Measurements from ENCODE around the gene CDH23.

- TF ChIP-seq NR2C2 (IDR thresholded peaks at IDR 0.05; ENCODE audit: borderline replicate concordance, control insufficient read depth, insufficient read length, low read depth) (no peak), RAD21 (IDR thresholded peaks at IDR 0.05; ENCODE audit: insufficient read depth, low read depth, low read length) (no peak), USF2 (IDR thresholded peaks at IDR 0.05; ENCODE audit: borderline replicate concordance, low read depth, low read length) (no peak), CTCF (IDR thresholded peaks at IDR 0.05 in 2 of 3, conservative IDR thresholded peaks at IDR 0.05 in 1 of 3; ENCODE audit: control insufficient read depth in 2 of 3, extremely low read depth in 1 of 3, insufficient read depth in 1 of 3, low read depth in 3 of 3, low read length in 3 of 3) (no peak), MXI1 (IDR thresholded peaks at IDR 0.05; ENCODE audit: low read depth, low read length) (no peak), POLR2A (IDR thresholded peaks at IDR 0.05; ENCODE audit: low read depth, low read length) (no peak), KDM1A (IDR thresholded peaks at IDR 0.05; ENCODE audit: borderline replicate concordance) (no peak), TAF1 (IDR thresholded peaks at IDR 0.05; ENCODE audit: borderline replicate concordance, low read depth, low read length) (no peak), CHD4 (IDR thresholded peaks at IDR 0.05) (no peak), CEBPZ (IDR thresholded peaks at IDR 0.05; ENCODE audit: low read depth, low read length) (no peak), RCOR1 (conservative IDR thresholded peaks at IDR 0.05; ENCODE audit: low read depth, low read length) (no peak)
These were observed 280.5 kb downstream of the CDH23 start for GRCh38 chr10:71677261-71677660.

All from GM12878 (cell line).